Panc1 (cell line): ENCODE data around the gene ZNF710. TPM values are rescaled to one million over a fixed set of nuclear protein-coding genes. Genes with fewer than 3 reads are reported as not detected.

Experiments
- ATAC-seq: fragments of 200-7000 bp; cut with Tn5 transposase; 2 replicates; pipeline ENCODE4 v1.9.1; 2020; ENCODE audit warnings: mild to moderate bottlenecking, moderate library complexity
- BruUV-seq: library from RNA; stranded (reverse); fragments of 400-500 nt; replicated peaks from 2 replicates; lab custom pipeline; 2021; lab: Mats Ljungman, UMichigan
- CTCF ChIA-PET: fragments of 300-600 bp; sonication (Branson Sonifier 250); formaldehyde crosslinking; loops from one replicate; lab custom pipeline; 2022; ENCODE audit warnings: antibody characterized with exemption; lab: Charles Lee
- POLR2A ChIA-PET: fragments of 300-600 bp; sonication (Branson Sonifier 250); formaldehyde crosslinking; loops from one replicate; lab custom pipeline; 2022; ENCODE audit warnings: antibody characterized with exemption; lab: Charles Lee
- DNase-seq: peaks from one replicate; pipeline ENCODE4 v3.0.0-alpha.2; 2010; ENCODE audit warnings: low read depth, low spot score
- H3K27ac ChIP-seq: 2 replicates; pipeline ENCODE4 v1.5.1; 2011; ENCODE audit warnings: mild to moderate bottlenecking, low read length, inconsistent platforms
- H3K27me3 ChIP-seq: fragments of 200-500 bp; sonication (Bioruptor generic); 2 replicates; pipeline ENCODE4 v1.6.0; 2014; ENCODE audit warnings: low read length, inconsistent platforms; ENCODE audit not compliant: control insufficient read depth, insufficient read depth
- H3K36me3 ChIP-seq: fragments of 200-500 bp; sonication (Bioruptor generic); 2 replicates; pipeline ENCODE4 v1.5.1; 2014; ENCODE audit warnings: inconsistent platforms, mild to moderate bottlenecking, low read length, moderate library complexity; ENCODE audit not compliant: control insufficient read depth, insufficient read depth
- H3K4me1 ChIP-seq: 2 replicates; pipeline ENCODE4 v1.5.1; 2011; ENCODE audit warnings: inconsistent platforms, mild to moderate bottlenecking, low read length, moderate library complexity; ENCODE audit not compliant: control insufficient read depth, insufficient read depth
- H3K4me3 ChIP-seq, 2 experiments: 2 replicates each; pipeline ENCODE4 v1.5.1; 2011 to 2012; ENCODE audit warnings: low read depth in 2 of 2, low read length in 2 of 2, mild to moderate bottlenecking in 2 of 2, inconsistent platforms in 1 of 2, moderate library complexity in 1 of 2
- H3K9me3 ChIP-seq: fragments of 200-500 bp; sonication (Bioruptor generic); 2 replicates; pipeline ENCODE4 v1.5.1; 2014; ENCODE audit warnings: low read depth, mild to moderate bottlenecking, inconsistent platforms, low read length, moderate library complexity; ENCODE audit not compliant: control insufficient read depth, insufficient read depth
- POLR2AphosphoS5 ChIP-seq: IDR thresholded peaks from 2 replicates; pipeline ENCODE4 v1.6.1; 2012; ENCODE audit warnings: mild to moderate bottlenecking, low read depth, low read length, moderate library complexity
- SIN3A ChIP-seq: IDR thresholded peaks from 2 replicates; pipeline ENCODE4 v1.6.1; 2012; ENCODE audit warnings: low read depth, mild to moderate bottlenecking, low read length, moderate library complexity, borderline replicate concordance; ENCODE audit not compliant: insufficient read depth
- TCF7L2 ChIP-seq: IDR thresholded peaks from 2 replicates; pipeline ENCODE4 v1.6.1; 2011; ENCODE audit warnings: mild to moderate bottlenecking, low read depth, low read length, inconsistent platforms
- in situ Hi-C: cut with HindIII; loops from 2 replicates; pipeline ENCODE4 v1.10.0; 2016; ENCODE audit warnings: low sequenced_read_pairs, low pct_unique_long_range_greater_than_20kb
- intact Hi-C: fragments of 100-400 bp; cut with micrococcal nuclease; formaldehyde crosslinking; loops from one replicate; pipeline ENCODE4 v1.10.0; 2022; ENCODE audit not compliant: unreplicated experiment
- total RNA-seq: library from RNA; stranded (reverse); gene quantifications from one replicate; pipeline ENCODE4 v1.2.1, GENCODE V29; 2021; ENCODE audit not compliant: unreplicated experiment
- TF ChIP-seq, protein P1 (sequence below), 2 experiments: IDR thresholded peaks; 2 replicates each; pipeline ENCODE4 v1.6.1; 2011 to 2012; ENCODE audit warnings: low read depth in 2 of 2, control low read depth in 1 of 2, low read length in 1 of 2, mild to moderate bottlenecking in 1 of 2, moderate library complexity in 1 of 2; ENCODE audit not compliant: insufficient read depth in 1 of 2
- TF ChIP-seq, protein P2 (sequence below): fragments of 450-650 bp; IDR thresholded peaks from 2 replicates; pipeline ENCODE4 v1.5.1; 2017; ENCODE audit warnings: mild to moderate bottlenecking

ZNF710 gene
- total RNA-seq, 1 experiment from 2014 or later: 15.8 TPM

DNA sequence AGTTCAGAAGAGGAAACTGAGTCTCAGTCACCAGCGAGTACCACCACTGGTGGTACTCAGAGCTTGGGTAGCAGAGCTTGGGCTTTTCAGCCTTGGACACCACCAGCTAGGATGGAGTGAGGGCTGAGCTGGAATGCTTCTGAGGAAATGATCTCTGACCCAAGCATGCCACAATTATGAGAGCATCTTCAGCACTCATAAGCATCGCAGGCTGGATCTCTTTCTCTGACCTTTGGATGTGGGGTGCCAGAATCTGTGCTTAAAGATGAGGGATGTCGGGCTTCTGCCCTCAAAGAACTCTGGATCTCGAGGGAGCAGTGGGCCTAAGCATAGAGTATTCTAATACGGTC is 36.4 kb downstream of the ZNF710 start:
- H3K4me1 ChIP-seq: peaks cover 16% of the 10 kb centered on the region
- TF ChIP-seq SIN3A: no peak
- TF ChIP-seq, protein P1, sequence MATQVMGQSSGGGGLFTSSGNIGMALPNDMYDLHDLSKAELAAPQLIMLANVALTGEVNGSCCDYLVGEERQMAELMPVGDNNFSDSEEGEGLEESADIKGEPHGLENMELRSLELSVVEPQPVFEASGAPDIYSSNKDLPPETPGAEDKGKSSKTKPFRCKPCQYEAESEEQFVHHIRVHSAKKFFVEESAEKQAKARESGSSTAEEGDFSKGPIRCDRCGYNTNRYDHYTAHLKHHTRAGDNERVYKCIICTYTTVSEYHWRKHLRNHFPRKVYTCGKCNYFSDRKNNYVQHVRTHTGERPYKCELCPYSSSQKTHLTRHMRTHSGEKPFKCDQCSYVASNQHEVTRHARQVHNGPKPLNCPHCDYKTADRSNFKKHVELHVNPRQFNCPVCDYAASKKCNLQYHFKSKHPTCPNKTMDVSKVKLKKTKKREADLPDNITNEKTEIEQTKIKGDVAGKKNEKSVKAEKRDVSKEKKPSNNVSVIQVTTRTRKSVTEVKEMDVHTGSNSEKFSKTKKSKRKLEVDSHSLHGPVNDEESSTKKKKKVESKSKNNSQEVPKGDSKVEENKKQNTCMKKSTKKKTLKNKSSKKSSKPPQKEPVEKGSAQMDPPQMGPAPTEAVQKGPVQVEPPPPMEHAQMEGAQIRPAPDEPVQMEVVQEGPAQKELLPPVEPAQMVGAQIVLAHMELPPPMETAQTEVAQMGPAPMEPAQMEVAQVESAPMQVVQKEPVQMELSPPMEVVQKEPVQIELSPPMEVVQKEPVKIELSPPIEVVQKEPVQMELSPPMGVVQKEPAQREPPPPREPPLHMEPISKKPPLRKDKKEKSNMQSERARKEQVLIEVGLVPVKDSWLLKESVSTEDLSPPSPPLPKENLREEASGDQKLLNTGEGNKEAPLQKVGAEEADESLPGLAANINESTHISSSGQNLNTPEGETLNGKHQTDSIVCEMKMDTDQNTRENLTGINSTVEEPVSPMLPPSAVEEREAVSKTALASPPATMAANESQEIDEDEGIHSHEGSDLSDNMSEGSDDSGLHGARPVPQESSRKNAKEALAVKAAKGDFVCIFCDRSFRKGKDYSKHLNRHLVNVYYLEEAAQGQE (IDR thresholded peaks at IDR 0.05; ENCODE audit: insufficient read depth in 1 of 2, low read depth in 2 of 2, low read length in 1 of 2): no peak
- no peak for TF ChIP-seq TCF7L2
- TF ChIP-seq, protein P2, sequence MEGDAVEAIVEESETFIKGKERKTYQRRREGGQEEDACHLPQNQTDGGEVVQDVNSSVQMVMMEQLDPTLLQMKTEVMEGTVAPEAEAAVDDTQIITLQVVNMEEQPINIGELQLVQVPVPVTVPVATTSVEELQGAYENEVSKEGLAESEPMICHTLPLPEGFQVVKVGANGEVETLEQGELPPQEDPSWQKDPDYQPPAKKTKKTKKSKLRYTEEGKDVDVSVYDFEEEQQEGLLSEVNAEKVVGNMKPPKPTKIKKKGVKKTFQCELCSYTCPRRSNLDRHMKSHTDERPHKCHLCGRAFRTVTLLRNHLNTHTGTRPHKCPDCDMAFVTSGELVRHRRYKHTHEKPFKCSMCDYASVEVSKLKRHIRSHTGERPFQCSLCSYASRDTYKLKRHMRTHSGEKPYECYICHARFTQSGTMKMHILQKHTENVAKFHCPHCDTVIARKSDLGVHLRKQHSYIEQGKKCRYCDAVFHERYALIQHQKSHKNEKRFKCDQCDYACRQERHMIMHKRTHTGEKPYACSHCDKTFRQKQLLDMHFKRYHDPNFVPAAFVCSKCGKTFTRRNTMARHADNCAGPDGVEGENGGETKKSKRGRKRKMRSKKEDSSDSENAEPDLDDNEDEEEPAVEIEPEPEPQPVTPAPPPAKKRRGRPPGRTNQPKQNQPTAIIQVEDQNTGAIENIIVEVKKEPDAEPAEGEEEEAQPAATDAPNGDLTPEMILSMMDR: no peak
- TF ChIP-seq POLR2AphosphoS5: no peak
- no peaks in the 10 kb centered on the region for H3K9me3 ChIP-seq
- ChIA-PET POLR2A (no interaction called here), CTCF (no interaction called here)
- H3K4me3 ChIP-seq: no peak overlapping the region
- no peak overlapping the region for H3K27ac ChIP-seq
- no peak for DNase-seq
- no TSS peak for BruUV-seq
- in situ Hi-C loops: no loop called here
- ATAC-seq: no peak
- no peaks in the 10 kb centered on the region for H3K36me3 ChIP-seq
- intact Hi-C loops: no loop called here
- no peaks in the 10 kb centered on the region for H3K27me3 ChIP-seq

DNA sequence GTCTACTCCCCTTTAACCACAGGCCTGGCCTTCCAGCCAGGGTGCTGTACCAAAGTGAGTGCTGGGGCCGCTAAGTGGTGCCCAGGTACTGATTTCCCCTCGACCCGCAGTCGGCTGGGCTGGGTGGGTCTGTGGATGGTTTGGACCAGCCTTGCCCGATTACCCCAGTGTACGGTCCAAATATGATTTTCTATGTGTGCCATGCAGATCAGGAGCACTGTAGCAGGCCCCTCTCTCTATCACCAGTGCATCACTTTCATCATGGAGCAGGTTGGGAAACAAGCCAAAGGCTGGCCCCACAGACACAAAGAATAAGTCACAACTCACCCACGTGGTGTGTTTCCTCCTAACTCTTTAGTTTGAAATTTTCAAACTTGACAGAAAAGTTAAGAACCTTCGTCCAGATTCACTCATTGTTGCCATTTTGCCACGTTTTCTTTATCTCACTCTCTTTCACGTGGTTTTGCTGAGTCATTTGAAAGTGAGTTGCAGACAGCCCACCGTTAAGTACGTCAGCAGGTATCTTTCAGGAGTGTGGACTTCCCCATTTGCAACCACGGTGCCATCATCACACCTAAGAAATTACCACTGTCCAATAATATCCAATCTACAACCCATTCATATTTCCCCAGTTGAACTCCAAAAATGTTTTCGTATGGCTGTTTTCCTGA is 37.0 kb downstream of the ZNF710 start:
- H3K4me1 ChIP-seq: peaks cover 16% of the 10 kb centered on the region
- no peak overlapping the region for H3K27ac ChIP-seq

More for the DNA sequence above, 37.0 kb downstream of the ZNF710 start:
- no TSS peak for BruUV-seq
- H3K4me3 ChIP-seq: no peak overlapping the region
- no peak for ATAC-seq
- no peaks in the 10 kb centered on the region for H3K36me3 ChIP-seq
- intact Hi-C loops: no loop called here
- CTCF ChIA-PET: no interaction called here
- no peak for DNase-seq
- no peaks in the 10 kb centered on the region for H3K27me3 ChIP-seq
- TF ChIP-seq, protein P1 (IDR thresholded peaks at IDR 0.05; ENCODE audit: insufficient read depth in 1 of 2, low read depth in 2 of 2, low read length in 1 of 2): no peak
- TF ChIP-seq SIN3A: no peak
- no peak for TF ChIP-seq POLR2AphosphoS5
- TF ChIP-seq TCF7L2: no peak
- TF ChIP-seq, protein P2: no peak
- no peaks in the 10 kb centered on the region for H3K9me3 ChIP-seq
- in situ Hi-C loops: no loop called here
- POLR2A ChIA-PET: no interaction called here
